Ovary (tissue), 3 donors: ENCODE data around the gene HERC3.

Experiments
- EP300 ChIP-seq: sonication (generic); formaldehyde crosslinking; IDR thresholded peaks from one replicate; pipeline ENCODE4 v1.6.1; 2017; ENCODE audit warnings: antibody characterized with exemption
- POLR2A ChIP-seq: fragments of 450-650 bp; IDR thresholded peaks from one replicate; pipeline ENCODE4 v1.6.1; 2017; ENCODE audit warnings: antibody characterized with exemption, mild to moderate bottlenecking, moderate library complexity
- TF ChIP-seq, protein P1 (sequence below), 3 donors: fragments of 450-650 bp in 2 of 3; fragments of 200-600 bp in 1 of 3; IDR thresholded peaks; one replicate each; pipeline versions ENCODE4 v1.5.1 to v1.8.0; 2016 to 2022; ENCODE audit warnings: antibody characterized with exemption in 3 of 3, mild to moderate bottlenecking in 1 of 3
- donor health status: DM: no; HTN: no; CAD: no.

DNA sequence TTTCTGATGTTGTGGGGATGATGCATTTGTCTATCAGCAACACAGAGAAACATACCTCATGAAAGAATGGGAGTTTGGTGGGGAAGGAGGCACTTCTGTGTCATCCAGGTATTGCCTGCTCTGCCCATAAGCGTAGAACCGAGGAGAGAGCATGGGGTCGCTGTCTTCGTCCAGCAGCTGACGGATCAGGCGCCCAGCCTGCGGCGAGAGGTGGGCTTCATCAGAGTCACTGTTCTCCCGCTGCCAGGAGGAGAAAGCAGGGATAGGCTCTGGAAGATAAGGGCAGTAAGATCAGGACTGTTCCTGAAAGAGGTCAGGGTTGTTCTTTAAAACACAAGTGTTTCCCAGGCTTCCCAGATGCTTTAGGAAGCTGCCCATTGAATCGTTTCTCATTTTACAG is 158.1 kb downstream of the HERC3 start:
- TF ChIP-seq, protein P1, sequence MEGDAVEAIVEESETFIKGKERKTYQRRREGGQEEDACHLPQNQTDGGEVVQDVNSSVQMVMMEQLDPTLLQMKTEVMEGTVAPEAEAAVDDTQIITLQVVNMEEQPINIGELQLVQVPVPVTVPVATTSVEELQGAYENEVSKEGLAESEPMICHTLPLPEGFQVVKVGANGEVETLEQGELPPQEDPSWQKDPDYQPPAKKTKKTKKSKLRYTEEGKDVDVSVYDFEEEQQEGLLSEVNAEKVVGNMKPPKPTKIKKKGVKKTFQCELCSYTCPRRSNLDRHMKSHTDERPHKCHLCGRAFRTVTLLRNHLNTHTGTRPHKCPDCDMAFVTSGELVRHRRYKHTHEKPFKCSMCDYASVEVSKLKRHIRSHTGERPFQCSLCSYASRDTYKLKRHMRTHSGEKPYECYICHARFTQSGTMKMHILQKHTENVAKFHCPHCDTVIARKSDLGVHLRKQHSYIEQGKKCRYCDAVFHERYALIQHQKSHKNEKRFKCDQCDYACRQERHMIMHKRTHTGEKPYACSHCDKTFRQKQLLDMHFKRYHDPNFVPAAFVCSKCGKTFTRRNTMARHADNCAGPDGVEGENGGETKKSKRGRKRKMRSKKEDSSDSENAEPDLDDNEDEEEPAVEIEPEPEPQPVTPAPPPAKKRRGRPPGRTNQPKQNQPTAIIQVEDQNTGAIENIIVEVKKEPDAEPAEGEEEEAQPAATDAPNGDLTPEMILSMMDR (IDR thresholded peaks at IDR 0.05): no peak
- TF ChIP-seq EP300: no peak
- TF ChIP-seq POLR2A: no peak
